Ishikawa (cell line): ENCODE results near the gene KATNIP.

Experiments
- CEBPB ChIP-seq: IDR thresholded peaks from 2 replicates; pipeline ENCODE4 v1.6.1; 2012
- RAD21 ChIP-seq: IDR thresholded peaks from 2 replicates; pipeline ENCODE4 v1.6.1; 2012; ENCODE audit warnings: low read depth
- TEAD4 ChIP-seq: IDR thresholded peaks from 2 replicates; pipeline ENCODE4 v1.6.1; 2012

GRCh38 chr16:27547134-27547533, 2.8 kb upstream of the KATNIP start:
- TF ChIP-seq CEBPB (no peak), TEAD4 (no peak), RAD21 (no peak)
